ENCODE data around the gene GPC6.

GPC6 gene

GRCh38 chr13:94058821-94059360, 832.3 kb downstream of the GPC6 start:
- no peak for TF ChIP-seq ZNF433 (tag by site-specific recombination; IDR thresholded peaks at IDR 0.05; ENCODE audit: low read depth)
- no peak for TF ChIP-seq ZNF133 (tag by site-specific recombination; IDR thresholded peaks at IDR 0.05)
- TF ChIP-seq ZNF202 (tag by site-specific recombination; IDR thresholded peaks at IDR 0.05; ENCODE audit: borderline replicate concordance), result no peak
- TF ChIP-seq ZNF394 (tag by site-specific recombination; IDR thresholded peaks at IDR 0.05; ENCODE audit: borderline replicate concordance), result no peak
- TF ChIP-seq ZNF837 (tag by site-specific recombination; IDR thresholded peaks at IDR 0.05), result no peak
- TF ChIP-seq ZNF776 (tag by site-specific recombination; IDR thresholded peaks at IDR 0.05; ENCODE audit: borderline replicate concordance), result no peak
- no peak for TF ChIP-seq ZBTB1 (tag by site-specific recombination; IDR thresholded peaks at IDR 0.05)
- no peak for TF ChIP-seq ZNF623 (tag by site-specific recombination; IDR thresholded peaks at IDR 0.05)
- TF ChIP-seq ZNF169 (tag by site-specific recombination; IDR thresholded peaks at IDR 0.05), result no peak
- TF ChIP-seq, protein P1, sequence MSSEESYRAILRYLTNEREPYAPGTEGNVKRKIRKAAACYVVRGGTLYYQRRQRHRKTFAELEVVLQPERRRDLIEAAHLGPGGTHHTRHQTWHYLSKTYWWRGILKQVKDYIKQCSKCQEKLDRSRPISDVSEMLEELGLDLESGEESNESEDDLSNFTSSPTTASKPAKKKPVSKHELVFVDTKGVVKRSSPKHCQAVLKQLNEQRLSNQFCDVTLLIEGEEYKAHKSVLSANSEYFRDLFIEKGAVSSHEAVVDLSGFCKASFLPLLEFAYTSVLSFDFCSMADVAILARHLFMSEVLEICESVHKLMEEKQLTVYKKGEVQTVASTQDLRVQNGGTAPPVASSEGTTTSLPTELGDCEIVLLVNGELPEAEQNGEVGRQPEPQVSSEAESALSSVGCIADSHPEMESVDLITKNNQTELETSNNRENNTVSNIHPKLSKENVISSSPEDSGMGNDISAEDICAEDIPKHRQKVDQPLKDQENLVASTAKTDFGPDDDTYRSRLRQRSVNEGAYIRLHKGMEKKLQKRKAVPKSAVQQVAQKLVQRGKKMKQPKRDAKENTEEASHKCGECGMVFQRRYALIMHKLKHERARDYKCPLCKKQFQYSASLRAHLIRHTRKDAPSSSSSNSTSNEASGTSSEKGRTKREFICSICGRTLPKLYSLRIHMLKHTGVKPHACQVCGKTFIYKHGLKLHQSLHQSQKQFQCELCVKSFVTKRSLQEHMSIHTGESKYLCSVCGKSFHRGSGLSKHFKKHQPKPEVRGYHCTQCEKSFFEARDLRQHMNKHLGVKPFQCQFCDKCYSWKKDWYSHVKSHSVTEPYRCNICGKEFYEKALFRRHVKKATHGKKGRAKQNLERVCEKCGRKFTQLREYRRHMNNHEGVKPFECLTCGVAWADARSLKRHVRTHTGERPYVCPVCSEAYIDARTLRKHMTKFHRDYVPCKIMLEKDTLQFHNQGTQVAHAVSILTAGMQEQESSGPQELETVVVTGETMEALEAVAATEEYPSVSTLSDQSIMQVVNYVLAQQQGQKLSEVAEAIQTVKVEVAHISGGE (tag by site-specific recombination; conservative IDR thresholded peaks at IDR 0.05; ENCODE audit: low read depth), result no peak
- no peak for TF ChIP-seq ZNF473 (tag by site-specific recombination; IDR thresholded peaks at IDR 0.05)
- TF ChIP-seq, protein P2, sequence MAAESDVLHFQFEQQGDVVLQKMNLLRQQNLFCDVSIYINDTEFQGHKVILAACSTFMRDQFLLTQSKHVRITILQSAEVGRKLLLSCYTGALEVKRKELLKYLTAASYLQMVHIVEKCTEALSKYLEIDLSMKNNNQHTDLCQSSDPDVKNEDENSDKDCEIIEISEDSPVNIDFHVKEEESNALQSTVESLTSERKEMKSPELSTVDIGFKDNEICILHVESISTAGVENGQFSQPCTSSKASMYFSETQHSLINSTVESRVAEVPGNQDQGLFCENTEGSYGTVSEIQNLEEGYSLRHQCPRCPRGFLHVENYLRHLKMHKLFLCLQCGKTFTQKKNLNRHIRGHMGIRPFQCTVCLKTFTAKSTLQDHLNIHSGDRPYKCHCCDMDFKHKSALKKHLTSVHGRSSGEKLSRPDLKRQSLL (tag by site-specific recombination; IDR thresholded peaks at IDR 0.05), result no peak
- TF ChIP-seq ZNF549 (tag by site-specific recombination; IDR thresholded peaks at IDR 0.05), result no peak
- no peak for TF ChIP-seq ZNF664 (tag by site-specific recombination; IDR thresholded peaks at IDR 0.05)
- no peak overlapping the region for H3K4me3 ChIP-seq (ENCODE audit: low read depth, low read length)
- no peak overlapping the region for H3K27ac ChIP-seq (ENCODE audit: extremely low read depth, low read depth, low read length)
- no peaks in the 10 kb centered on the region for H3K36me3 ChIP-seq (ENCODE audit: control insufficient read depth in 2 of 2, insufficient read depth in 1 of 2, low read length in 2 of 2)
- CTCF ChIA-PET, result no interaction called here
- no peaks in the 10 kb centered on the region for H3K9me3 ChIP-seq (ENCODE audit: control insufficient read depth, insufficient read depth, low read depth, low read length)
- H3K4me1 ChIP-seq (ENCODE audit: control insufficient read depth, insufficient read depth, low read length), result no peaks in the 10 kb centered on the region
- POLR2A ChIA-PET, result no interaction called here

DNA sequence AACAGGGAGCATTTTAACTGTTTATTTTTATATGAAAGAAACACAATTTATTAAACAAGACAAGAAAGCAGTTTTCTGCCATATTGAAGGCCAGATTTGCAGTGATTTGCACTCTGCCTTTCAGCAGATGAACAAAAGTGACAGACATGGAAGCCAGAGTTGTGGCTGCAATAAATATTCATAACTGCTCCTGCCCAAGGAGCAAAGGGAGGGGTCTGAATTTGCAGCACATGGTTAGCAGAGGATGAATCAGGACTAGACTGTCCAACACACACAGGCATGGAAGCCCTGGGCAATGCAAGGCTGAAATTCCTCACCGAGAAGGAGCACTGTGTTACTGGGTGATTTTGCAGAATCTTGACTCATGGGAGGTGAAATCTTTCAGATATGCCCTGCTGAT, 834.7 kb downstream of the GPC6 start:
- POLR2A ChIA-PET, result no interaction called here
- Histone ChIP-seq H3K4me1 (ENCODE audit: control insufficient read depth, insufficient read depth, low read length) (no peaks in the 10 kb centered on the region), H3K27ac (ENCODE audit: extremely low read depth, low read depth, low read length) (no peak overlapping the region), H3K36me3 (ENCODE audit: control insufficient read depth in 2 of 2, insufficient read depth in 1 of 2, low read length in 2 of 2) (no peaks in the 10 kb centered on the region), H3K9me3 (ENCODE audit: control insufficient read depth, insufficient read depth, low read depth, low read length) (no peaks in the 10 kb centered on the region), H3K4me3 (ENCODE audit: low read depth, low read length) (no peak overlapping the region)
- CTCF ChIA-PET, result no interaction called here
- TF ChIP-seq ZBTB20 (tag by site-specific recombination; IDR thresholded peaks at IDR 0.05) (no peak), SP2 (tag by site-specific recombination; IDR thresholded peaks at IDR 0.05) (no peak), ZNF302 (tag by site-specific recombination; IDR thresholded peaks at IDR 0.05; ENCODE audit: low read depth) (no peak), KLF16 (tag by site-specific recombination; IDR thresholded peaks at IDR 0.05) (no peak), ZNF704 (tag by site-specific recombination; IDR thresholded peaks at IDR 0.05) (no peak), SCRT2 (tag by site-specific recombination; IDR thresholded peaks at IDR 0.05) (no peak), ZNF112 (tag by site-specific recombination; IDR thresholded peaks at IDR 0.05) (no peak), ZNF155 (tag by site-specific recombination; IDR thresholded peaks at IDR 0.05) (no peak), MEIS1 (CRISPR knock-in tag; IDR thresholded peaks at IDR 0.05; ENCODE audit: borderline replicate concordance) (no peak), RBAK (tag by site-specific recombination; IDR thresholded peaks at IDR 0.05) (no peak), ZNF362 (tag by site-specific recombination; IDR thresholded peaks at IDR 0.05) (no peak), KLF9 (tag by site-specific recombination; IDR thresholded peaks at IDR 0.05; ENCODE audit: low read depth) (no peak), ZNF843 (tag by site-specific recombination; IDR thresholded peaks at IDR 0.05) (no peak)
- TF ChIP-seq, protein P1 (tag by site-specific recombination; conservative IDR thresholded peaks at IDR 0.05; ENCODE audit: low read depth), result no peak
